T-cell (primary cell): Measurements from ENCODE around the gene LSAMP. TPM values are rescaled to one million over a fixed set of nuclear protein-coding genes. Genes with fewer than 3 reads are reported as not detected.

ENCODE experiments used
- ATAC-seq, 4 experiments: fragments of 200-7000 bp in 3 of 4; fragments of 150-1000 bp in 1 of 4; cut with Tn5 transposase; replicated peaks in 1 of 4; 1 replicate in 3 of 4; 2 replicates in 1 of 4; pipeline ENCODE4 v1.10.0; 2021; ENCODE audit warnings: moderate library complexity in 3 of 4, mild to moderate bottlenecking in 2 of 4, moderate number of reproducible peaks in 1 of 4
- CTCF ChIA-PET, 2 donors: fragments of 300-600 bp; sonication (Branson Sonifier 250); formaldehyde crosslinking; loops; one replicate each; lab custom pipeline; 2022; ENCODE audit warnings: antibody characterized with exemption in 2 of 2; lab: Charles Lee
- POLR2A ChIA-PET, 2 donors: fragments of 300-600 bp; sonication (Branson Sonifier 250); formaldehyde crosslinking; loops; one replicate each; lab custom pipeline; 2022; ENCODE audit warnings: antibody characterized with exemption in 2 of 2; lab: Charles Lee
- DNase-seq, 35 experiments: peaks; one replicate each; pipeline versions ENCODE4 v3.0.0 to v3.0.0-alpha.2; 2013 to 2023
- H3K27ac ChIP-seq: one replicate; pipeline ENCODE4 v1.5.1; 2013; ENCODE audit warnings: low read length
- H3K27me3 ChIP-seq, 2 experiments: replicated peaks in 1 of 2; 1 replicate in 1 of 2; 2 replicates in 1 of 2; pipeline versions ENCODE4 v1.6.1 to v1.7.0; 2013; ENCODE audit warnings: low read length in 1 of 2, mixed read lengths in 1 of 2; ENCODE audit not compliant: control insufficient read depth in 2 of 2, insufficient read depth in 2 of 2; ENCODE audit errors: extremely low read depth in 1 of 2
- H3K36me3 ChIP-seq, 2 donors: 1 replicate in 1 of 2; 2 replicates in 1 of 2; pipeline versions ENCODE4 v1.6.1 to v1.7.0; 2013; ENCODE audit warnings: low read length in 1 of 2; ENCODE audit not compliant: control insufficient read depth in 2 of 2, insufficient read depth in 1 of 2; ENCODE audit errors: extremely low read depth in 1 of 2
- H3K4me1 ChIP-seq, 2 experiments: 1 replicate in 1 of 2; 2 replicates in 1 of 2; pipeline versions ENCODE4 v1.6.1 to v1.7.0; 2013; ENCODE audit warnings: low read length in 2 of 2, mixed read lengths in 1 of 2; ENCODE audit not compliant: insufficient read depth in 2 of 2, control insufficient read depth in 1 of 2; ENCODE audit errors: extremely low read depth in 1 of 2
- H3K4me3 ChIP-seq, 2 donors: 1 replicate in 1 of 2; 2 replicates in 1 of 2; pipeline versions ENCODE4 v1.5.1 to v1.7.0; 2013; ENCODE audit warnings: mild to moderate bottlenecking in 2 of 2, low read length in 1 of 2, moderate library complexity in 1 of 2; ENCODE audit not compliant: control insufficient read depth in 1 of 2; ENCODE audit errors: extremely low read depth in 1 of 2
- H3K9me3 ChIP-seq: 2 replicates; pipeline ENCODE4 v1.7.0; 2013
- H3K27ac Mint-ChIP-seq, 2 donors: one replicate each; pipeline ENCODE4 v1.8.0; 2020 to 2021; ENCODE audit warnings: mild to moderate bottlenecking in 2 of 2, mixed read lengths in 2 of 2
- H3K27me3 Mint-ChIP-seq, 2 donors: one replicate each; pipeline ENCODE4 v1.8.0; 2021 to 2022; ENCODE audit warnings: mixed read lengths in 2 of 2
- H3K36me3 Mint-ChIP-seq: one replicate; pipeline ENCODE4 v1.8.0; 2021; ENCODE audit warnings: mixed read lengths
- H3K4me1 Mint-ChIP-seq, 3 donors: one replicate each; pipeline ENCODE4 v1.8.0; 2020 to 2022; ENCODE audit warnings: mixed read lengths in 3 of 3, mild to moderate bottlenecking in 1 of 3
- H3K4me3 Mint-ChIP-seq, 3 donors: one replicate each; pipeline ENCODE4 v1.8.0; 2020 to 2022; ENCODE audit warnings: mild to moderate bottlenecking in 3 of 3, mixed read lengths in 3 of 3, moderate library complexity in 3 of 3
- H3K9me3 Mint-ChIP-seq, 3 donors: one replicate each; pipeline ENCODE4 v1.8.0; 2020 to 2022; ENCODE audit warnings: mixed read lengths in 3 of 3
- WGBS: methylation state at CpG from one replicate; pipeline ENCODE4 v1.1.5; 2013; ENCODE audit warnings: missing lambda C conversion rate; ENCODE audit not compliant: insufficient coverage; 5-methylcytosine and 5-hydroxymethylcytosine counted together
- total RNA-seq, 35 experiments: library from RNA in 6 of 35; stranded (reverse) in 6 of 35; fragments of 120-200 nt in 1 of 35; gene quantifications; one replicate each; pipeline versions ENCODE4 v1.2.1 to v1.2.4 and lab custom pipeline; 2013 to 2026

The LSAMP gene
- total RNA-seq, 5 donors from 2014 or later (not counting 1 experiment from before 2014, with no cell fraction given) = 0.03 to 0.28 (median 0.06) TPM; not detected in 2

DNA sequence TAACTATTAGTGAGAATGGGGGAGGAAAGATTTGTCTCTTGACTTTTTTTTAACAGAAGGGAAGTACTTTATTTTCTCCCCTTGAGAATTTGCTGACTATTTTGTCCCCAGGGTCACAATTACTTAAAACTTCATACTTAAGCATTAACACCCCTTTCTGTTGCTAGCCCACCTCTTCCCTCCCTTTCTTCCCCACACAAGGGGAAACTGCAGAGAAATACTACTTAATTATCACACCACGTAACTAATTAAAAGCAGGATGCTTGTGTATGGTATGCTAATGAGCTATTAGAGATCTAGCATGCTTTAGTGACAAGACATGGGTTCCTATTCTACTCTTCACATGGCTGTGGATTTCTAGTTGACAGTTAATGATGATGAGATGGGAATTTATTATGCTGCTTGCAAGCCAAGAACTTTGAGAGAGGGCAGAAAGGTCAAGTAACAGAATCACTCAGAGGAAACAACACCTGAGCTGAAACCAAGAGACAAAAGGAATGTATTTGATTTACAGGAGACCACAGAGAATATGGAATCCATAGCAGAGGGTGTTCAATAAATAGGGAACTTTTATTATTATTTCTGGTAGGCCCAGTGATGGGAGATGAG is 179.2 kb downstream of the LSAMP start:
- ChIA-PET CTCF (no interaction called here), POLR2A (no interaction called here)
- DNase-seq = no peak
- H3K4me3 ChIP-seq = no peak overlapping the region
- H3K27me3 ChIP-seq = no peaks in the 10 kb centered on the region
- no peak for ATAC-seq
- no peak overlapping the region for H3K27ac ChIP-seq
- peaks cover 0 to 4% of the 10 kb centered on the region in 2 donors for H3K27me3 Mint-ChIP-seq
- WGBS = no CpG with 5 or more reads among the region's 1 CpG
- H3K4me1 ChIP-seq = no peaks in the 10 kb centered on the region
- peaks cover 0 to 3% (median 0%) of the 10 kb centered on the region in 3 donors for H3K9me3 Mint-ChIP-seq
- H3K36me3 ChIP-seq = no peaks in the 10 kb centered on the region
- H3K4me1 Mint-ChIP-seq = no peaks in the 10 kb centered on the region
- H3K27ac Mint-ChIP-seq = no peak overlapping the region
- no peaks in the 10 kb centered on the region for H3K36me3 Mint-ChIP-seq
- H3K4me3 Mint-ChIP-seq = no peak overlapping the region
- H3K9me3 ChIP-seq = no peaks in the 10 kb centered on the region

DNA sequence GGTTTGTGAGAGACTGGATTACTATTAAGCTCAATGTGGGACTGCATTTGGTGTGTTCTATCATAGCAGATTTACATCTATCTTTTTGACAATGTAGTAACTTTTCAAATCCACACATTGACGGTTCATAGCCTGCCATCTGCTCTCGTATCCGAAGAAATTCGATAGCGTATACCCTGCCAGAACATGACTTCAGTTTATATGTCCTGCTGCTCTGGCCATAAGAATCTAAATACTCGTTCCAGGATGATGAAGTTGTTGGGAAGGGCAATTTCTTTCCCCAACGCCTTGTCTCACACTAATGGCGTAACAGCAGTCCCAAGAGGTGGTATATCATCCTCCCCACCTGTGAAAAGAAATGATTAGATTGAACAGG is 180.0 kb downstream of the LSAMP start:
- CTCF ChIA-PET = no interaction called here

DNA sequence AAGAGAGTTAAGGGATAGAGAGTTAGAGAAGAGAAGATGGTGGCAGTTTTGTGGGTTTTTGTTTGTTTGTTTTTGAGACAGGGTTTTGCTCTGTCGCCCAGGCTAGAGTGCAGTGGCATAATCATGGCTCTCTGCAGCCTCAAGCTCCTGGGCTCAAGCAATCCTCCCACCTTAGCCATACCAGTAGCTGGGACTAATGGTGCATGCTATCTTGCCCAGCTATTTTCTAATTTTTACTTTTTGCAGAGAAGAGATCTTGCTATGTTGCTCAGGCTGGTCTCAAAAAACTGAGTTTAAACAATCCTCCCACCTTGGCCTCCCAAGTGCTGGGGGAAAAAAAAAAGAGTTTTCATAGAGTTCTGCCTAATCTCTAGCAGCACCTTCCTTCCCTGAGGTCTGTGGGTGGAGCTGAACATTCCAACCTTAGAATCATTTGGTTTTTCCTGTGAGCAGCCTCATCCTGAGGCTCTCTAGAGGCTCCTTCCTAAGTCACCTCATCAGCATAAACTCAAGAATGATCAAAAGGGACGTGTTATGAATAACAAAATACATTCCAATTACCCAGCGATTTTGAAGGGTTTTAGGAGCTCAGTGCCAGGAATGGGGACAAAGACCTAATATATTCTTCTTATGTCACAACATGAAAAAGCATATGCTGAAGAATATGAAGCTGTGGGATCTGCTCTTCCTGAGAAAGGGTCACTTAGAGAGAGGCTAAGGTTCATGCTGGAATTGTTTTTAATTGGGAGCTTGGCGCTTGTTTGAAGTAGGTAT is 180.6 kb downstream of the LSAMP start:
- ATAC-seq = no peak
- H3K9me3 Mint-ChIP-seq = peaks cover 0 to 6% (median 0%) of the 10 kb centered on the region in 3 donors
- ChIA-PET POLR2A (no interaction called here), CTCF (no interaction called here)
- no peaks in the 10 kb centered on the region for H3K36me3 Mint-ChIP-seq
- Histone ChIP-seq H3K27me3 (no peaks in the 10 kb centered on the region), H3K4me3 (no peak overlapping the region), H3K9me3 (no peaks in the 10 kb centered on the region), H3K27ac (no peak overlapping the region), H3K4me1 (no peaks in the 10 kb centered on the region), H3K36me3 (no peaks in the 10 kb centered on the region)
- H3K27me3 Mint-ChIP-seq = peaks cover 0 to 4% of the 10 kb centered on the region in 2 donors
- no peak overlapping the region for H3K4me3 Mint-ChIP-seq
- no peaks in the 10 kb centered on the region for H3K4me1 Mint-ChIP-seq
- DNase-seq = no peak
- no peak overlapping the region for H3K27ac Mint-ChIP-seq
- WGBS = no CpG with 5 or more reads among the region's 4 CpGs

More for the DNA sequence above, 180.0 kb downstream of the LSAMP start:
- Mint-ChIP-seq H3K27me3 (peaks cover 0 to 4% of the 10 kb centered on the region in 2 donors), H3K9me3 (peaks cover 0 to 3% (median 0%) of the 10 kb centered on the region in 3 donors), H3K4me1 (no peaks in the 10 kb centered on the region), H3K4me3 (no peak overlapping the region), H3K27ac (no peak overlapping the region), H3K36me3 (no peaks in the 10 kb centered on the region)
- H3K4me3 ChIP-seq = no peak overlapping the region
- POLR2A ChIA-PET = no interaction called here
- no peak overlapping the region for H3K27ac ChIP-seq
- no peaks in the 10 kb centered on the region for H3K4me1 ChIP-seq
- no peaks in the 10 kb centered on the region for H3K9me3 ChIP-seq
- ATAC-seq (no peak), DNase-seq (no peak)
- no peaks in the 10 kb centered on the region for H3K27me3 ChIP-seq
- no CpG with 5 or more reads among the region's 8 CpGs for WGBS
- no peaks in the 10 kb centered on the region for H3K36me3 ChIP-seq

DNA sequence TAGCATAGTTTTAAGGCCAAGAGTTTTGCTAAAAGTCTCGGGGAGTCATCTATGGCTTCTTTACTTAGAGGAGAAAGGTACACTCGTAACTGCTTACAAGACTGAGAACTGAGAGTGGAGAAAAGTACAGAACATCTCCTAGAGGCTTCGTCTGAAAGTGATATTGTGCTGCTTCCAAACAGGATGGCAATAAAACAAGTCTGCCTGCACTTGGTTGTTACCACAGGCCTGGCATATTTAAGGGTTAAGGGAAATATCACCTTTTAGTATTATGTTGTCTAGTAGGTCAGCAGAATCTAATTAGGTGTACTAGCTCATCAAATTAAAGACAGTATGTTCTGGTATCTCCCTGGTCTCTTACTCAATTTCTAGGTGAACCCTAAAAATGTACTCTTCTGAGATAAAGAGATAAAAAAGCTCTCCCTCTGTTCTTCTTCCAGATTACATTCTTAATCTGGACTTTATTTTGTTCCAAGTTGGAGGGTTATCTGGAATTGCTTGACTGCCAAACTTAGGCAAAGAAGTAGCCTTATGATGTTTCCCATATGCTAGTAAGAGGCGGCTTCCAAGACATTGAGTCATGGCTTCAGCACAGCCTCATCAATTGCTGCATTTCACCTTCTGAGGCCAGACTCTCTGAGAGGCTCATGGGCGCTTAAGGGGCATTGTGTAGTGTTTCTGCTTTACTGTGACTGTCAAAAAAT is 181.3 kb downstream of the LSAMP start:
- no peaks in the 10 kb centered on the region for H3K9me3 ChIP-seq
- ChIA-PET POLR2A (interaction anchor here in 1 of 2 donors (0.6 kb wide), 1 partner anchor 210 kb away, joined by 3 read pairs; no protein-coding TSS in a partner anchor), CTCF (no interaction called here)
- WGBS = 39% methylated on average over 5 of the region's 5 CpGs
- no peaks in the 10 kb centered on the region for H3K36me3 Mint-ChIP-seq
- no peaks in the 10 kb centered on the region for H3K4me1 ChIP-seq
- peaks cover 0 to 9% (median 0%) of the 10 kb centered on the region in 3 donors for H3K9me3 Mint-ChIP-seq
- DNase-seq (no peak), ATAC-seq (no peak)
- H3K36me3 ChIP-seq = no peaks in the 10 kb centered on the region
- peaks cover 0 to 4% of the 10 kb centered on the region in 2 donors for H3K27me3 Mint-ChIP-seq
- H3K27me3 ChIP-seq = no peaks in the 10 kb centered on the region
- H3K27ac Mint-ChIP-seq = no peak overlapping the region
- no peak overlapping the region for H3K4me3 ChIP-seq
- no peaks in the 10 kb centered on the region for H3K4me1 Mint-ChIP-seq
- no peak overlapping the region for H3K27ac ChIP-seq
- no peak overlapping the region for H3K4me3 Mint-ChIP-seq

DNA sequence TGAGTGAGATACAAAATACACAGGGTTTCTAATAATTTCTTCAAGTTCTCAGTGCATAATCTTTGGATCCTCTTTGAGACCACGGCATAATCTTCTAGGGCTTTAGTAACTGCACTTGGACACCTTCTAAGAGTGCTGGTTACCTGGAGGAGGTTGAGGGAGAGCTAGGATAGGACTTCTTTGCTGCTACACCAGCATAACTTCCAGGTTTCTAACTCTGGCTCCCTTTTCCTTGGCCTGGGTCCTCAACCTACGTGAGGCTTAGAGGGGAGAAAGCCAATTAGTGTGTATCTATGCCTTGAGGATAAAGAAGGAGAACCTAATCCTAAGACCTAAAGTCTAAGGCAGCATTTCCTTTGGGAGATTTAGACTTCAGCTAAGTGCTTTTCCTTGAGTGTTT is 184.8 kb downstream of the LSAMP start:
- peaks cover 0 to 4% of the 10 kb centered on the region in 2 donors for H3K27me3 Mint-ChIP-seq
- H3K27ac Mint-ChIP-seq = no peak overlapping the region
- H3K4me1 ChIP-seq = no peaks in the 10 kb centered on the region
- no peak overlapping the region for H3K4me3 Mint-ChIP-seq
- ChIA-PET CTCF (no interaction called here), POLR2A (no interaction called here)
- no peaks in the 10 kb centered on the region for H3K36me3 ChIP-seq
- ATAC-seq = no peak
- no peaks in the 10 kb centered on the region for H3K36me3 Mint-ChIP-seq
- 80% methylated on average over 1 of the region's 2 CpGs for WGBS
- DNase-seq = no peak
- H3K27me3 ChIP-seq = no peaks in the 10 kb centered on the region
- no peak overlapping the region for H3K4me3 ChIP-seq
- peaks cover 0 to 7% (median 0%) of the 10 kb centered on the region in 3 donors for H3K9me3 Mint-ChIP-seq
- no peaks in the 10 kb centered on the region for H3K9me3 ChIP-seq
- no peaks in the 10 kb centered on the region for H3K4me1 Mint-ChIP-seq
- H3K27ac ChIP-seq = no peak overlapping the region

DNA sequence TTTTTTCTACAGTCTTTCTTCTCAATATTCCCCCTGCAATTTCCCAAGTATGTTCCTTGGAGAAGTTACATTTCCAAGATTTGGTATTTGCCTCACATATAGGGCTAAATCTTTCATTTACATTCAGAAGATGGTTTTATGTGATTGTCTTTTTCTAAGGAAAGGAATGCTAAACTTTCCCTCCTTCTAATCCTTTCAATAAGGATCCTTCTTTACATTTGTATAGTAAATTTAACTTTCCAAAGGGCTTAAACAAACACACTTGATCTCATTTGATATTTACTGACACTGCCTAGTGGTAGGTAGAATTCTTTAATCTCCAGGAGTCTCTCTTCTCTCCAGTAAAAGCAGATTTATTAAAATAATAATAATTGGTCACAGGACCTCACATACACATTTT is 185.3 kb downstream of the LSAMP start:
- Histone ChIP-seq H3K27me3 (no peaks in the 10 kb centered on the region), H3K4me1 (no peaks in the 10 kb centered on the region), H3K9me3 (no peaks in the 10 kb centered on the region), H3K4me3 (no peak overlapping the region), H3K36me3 (no peaks in the 10 kb centered on the region), H3K27ac (no peak overlapping the region)
- Mint-ChIP-seq H3K27me3 (peaks cover 0 to 4% of the 10 kb centered on the region in 2 donors), H3K9me3 (peaks cover 0 to 7% (median 3%) of the 10 kb centered on the region in 3 donors), H3K27ac (no peak overlapping the region), H3K4me1 (no peaks in the 10 kb centered on the region), H3K36me3 (no peaks in the 10 kb centered on the region), H3K4me3 (no peak overlapping the region)
- ATAC-seq (no peak), DNase-seq (no peak)
- ChIA-PET POLR2A (no interaction called here), CTCF (no interaction called here)
